HG03432 (cell line): Measurements from ENCODE around the gene ANO2.

Source experiments
- ATAC-seq: cut with Tn5 transposase; IDR thresholded peaks from one replicate; pipeline ENCODE4 v1.9.1; 2021; ENCODE audit warnings: mild to moderate bottlenecking, moderate library complexity; ENCODE audit not compliant: unreplicated experiment

ANO2 gene

DNA sequence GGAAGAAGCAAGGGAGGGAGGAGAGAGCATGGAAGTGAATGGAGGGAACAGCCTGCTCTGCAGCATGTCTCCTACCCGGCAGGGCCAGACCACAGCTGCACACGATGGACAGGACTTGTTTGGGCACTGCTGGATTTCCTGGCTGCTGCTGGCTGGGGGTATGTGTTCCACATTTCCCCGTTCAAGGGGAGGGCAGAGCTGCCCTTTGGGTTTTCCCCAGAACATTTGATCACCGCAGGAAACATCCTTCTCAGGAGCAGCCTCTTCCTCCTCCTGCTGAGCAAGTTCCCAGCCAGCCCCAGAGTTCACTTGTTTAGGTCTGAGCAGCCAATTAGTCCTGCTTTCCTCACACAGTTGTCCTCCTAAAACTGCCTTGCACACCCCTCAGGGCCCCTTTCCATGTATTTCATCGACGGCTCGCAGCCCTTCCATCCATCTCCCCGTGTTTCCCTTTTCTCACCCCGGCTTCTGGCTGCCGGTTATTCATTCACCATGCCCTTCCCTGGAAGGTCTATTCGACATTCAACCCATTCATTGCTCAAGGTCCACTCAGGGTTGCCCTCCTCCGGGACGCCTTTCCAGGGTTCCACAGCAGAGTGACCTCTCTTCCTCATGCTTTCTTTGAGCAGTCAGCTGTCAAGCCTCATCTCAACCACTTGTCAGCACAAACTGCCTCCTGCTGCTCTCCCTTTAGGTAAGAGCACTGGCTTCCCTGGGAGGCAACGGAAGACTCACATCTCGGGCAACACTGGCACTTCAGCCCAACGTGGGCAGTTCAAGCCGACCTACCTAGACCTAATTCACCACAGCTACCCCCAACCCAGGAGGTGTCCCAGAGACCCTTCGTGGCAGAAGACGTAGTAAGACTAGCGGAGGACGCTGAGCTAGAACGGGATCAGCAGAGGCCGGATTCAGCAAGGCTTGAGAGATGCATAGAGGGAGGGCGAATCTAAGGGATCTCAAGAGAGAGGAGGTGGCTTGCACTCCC, 20.1 kb upstream of the ANO2 start:
- ATAC-seq, result no peak

DNA sequence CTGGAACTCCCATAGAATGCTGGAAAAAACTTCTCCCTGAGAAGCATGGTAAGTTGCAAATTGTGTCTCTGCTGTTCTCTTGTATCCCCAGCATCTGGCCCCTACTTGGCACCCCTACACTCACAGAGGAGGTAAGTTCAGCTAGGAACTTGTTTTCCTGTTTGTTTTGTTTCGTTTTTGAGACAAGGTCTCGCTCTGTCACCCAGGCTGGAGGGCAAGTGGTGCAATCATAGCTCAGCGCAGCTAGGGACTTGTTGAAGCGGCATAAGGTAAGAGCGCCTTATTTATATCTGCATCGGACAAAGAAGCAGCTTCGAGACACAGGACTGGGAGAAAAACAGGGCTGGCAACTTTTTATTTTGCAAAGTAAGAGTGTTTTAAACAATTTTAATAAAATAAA, 18.5 kb upstream of the ANO2 start:
- no peak for ATAC-seq

DNA sequence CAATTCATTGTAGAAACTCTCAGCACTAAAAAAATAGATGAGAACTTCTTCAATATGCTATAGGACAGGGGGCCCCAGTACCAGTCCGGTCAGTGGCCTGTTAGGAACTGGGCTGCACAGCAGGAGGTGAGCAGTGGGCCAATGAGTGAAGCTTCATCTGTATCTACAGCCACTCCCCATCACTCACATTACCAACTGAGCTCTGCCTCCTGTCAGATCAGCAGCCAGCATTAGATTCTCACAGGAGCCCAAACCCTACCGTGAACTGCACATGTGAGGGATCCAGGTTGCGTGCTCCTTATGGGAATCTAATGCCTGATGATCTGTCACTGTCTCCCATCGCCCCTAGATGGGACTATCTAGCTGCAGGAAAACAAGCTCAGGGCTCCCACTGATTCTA, 15.7 kb upstream of the ANO2 start:
- ATAC-seq, result no peak

GRCh38 chr12:5956987-5957386, 11.9 kb upstream of the ANO2 start:
- ATAC-seq, result no peak

- ATAC-seq, result no peak
These were observed 9.6 kb upstream of the ANO2 start for GRCh38 chr12:5954661-5955060.

DNA sequence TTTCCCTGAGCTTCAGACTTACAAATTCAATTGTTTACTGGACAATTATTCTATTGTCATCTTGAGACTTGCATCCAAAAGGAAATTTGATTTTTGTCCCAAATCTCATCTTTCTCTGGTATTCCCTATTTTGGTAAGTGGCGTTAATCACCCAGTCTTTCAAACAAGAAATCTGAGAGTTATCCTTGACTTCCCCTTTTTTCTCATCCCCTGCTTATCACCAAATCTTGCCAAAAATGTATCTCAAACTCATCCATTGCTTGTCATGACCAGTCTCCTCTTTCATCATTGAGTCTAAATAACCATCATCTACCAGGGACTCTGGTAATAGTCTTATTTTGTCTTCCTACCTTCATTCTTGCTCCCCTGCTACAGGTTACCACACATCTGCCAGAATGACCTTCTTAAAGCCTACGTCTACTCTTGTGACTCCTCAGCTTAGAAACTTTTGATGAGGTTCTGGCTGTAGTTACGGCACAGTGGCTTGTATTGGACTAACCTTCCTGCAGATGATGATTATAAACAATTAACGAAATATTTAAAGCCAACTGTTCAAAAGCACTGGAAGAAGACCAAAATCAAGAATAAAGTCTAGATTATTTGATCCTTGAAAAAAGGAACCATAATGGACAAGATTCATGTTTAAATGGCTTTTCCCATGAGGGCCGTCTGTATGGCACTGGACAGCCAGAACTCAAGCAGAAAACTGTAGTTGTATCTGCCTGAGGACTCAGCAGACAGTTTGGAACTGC, 9.0 kb upstream of the ANO2 start:
- no peak for ATAC-seq

DNA sequence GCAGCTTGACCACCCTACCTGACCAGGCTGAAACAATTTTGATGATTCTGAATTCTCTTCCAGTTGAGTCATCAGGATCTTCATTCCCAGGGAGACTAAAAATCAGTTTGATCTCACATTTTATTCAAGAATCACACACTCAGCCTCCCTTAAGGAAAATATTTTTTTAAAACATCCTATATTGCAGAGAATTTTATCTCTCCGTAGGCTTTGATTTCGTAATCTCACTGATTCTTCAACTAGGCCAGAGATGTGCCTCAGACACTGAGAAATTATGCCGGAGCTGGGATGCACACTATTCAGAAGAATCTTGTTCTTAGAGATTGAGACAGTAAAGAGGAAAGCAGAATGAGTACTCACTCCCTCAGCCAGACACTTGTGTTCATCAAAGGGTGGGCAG, 7.0 kb upstream of the ANO2 start:
- no peak for ATAC-seq

DNA sequence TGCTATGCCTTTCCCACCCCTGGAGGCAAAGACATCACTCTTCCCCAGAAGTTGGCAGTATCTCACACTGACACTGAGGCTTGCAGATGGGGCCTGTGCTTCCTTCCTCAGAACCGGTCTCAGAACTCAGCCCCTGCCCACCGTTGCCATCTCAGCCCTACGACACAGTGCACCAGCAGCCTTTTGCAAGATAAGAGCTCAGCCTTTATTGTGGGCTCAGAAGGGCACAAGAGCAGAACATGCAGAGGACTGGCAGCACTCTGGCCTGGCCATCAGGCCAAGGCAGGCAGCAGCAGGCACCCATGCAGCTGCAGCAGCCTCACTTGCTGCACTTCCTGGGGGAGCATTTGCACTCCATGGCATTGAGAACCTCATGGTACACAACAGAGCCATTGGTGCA, 3.6 kb upstream of the ANO2 start:
- ATAC-seq, result no peak

GRCh38 chr12:5947006-5947405, 1.9 kb upstream of the ANO2 start:
- ATAC-seq, result no peak

DNA sequence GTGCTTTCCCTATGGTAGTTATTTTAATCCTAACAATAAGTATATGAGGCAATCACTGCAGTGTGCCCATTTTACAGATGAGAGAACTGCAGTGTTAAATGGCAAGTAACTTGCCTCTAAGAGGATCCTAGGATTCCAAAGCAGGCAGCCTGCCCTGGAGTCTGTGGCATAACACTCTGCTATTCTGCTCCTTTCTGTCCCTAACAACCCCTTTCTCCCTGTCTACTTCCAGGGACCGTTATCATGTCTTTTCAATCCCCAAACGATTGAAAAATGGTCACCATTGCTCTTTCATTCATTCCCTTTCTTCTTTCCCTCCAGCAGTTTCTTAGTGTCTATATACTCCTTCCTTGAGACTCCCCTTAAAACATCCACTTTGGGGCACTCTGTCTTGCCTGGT, 1.3 kb upstream of the ANO2 start:
- ATAC-seq, result no peak

DNA sequence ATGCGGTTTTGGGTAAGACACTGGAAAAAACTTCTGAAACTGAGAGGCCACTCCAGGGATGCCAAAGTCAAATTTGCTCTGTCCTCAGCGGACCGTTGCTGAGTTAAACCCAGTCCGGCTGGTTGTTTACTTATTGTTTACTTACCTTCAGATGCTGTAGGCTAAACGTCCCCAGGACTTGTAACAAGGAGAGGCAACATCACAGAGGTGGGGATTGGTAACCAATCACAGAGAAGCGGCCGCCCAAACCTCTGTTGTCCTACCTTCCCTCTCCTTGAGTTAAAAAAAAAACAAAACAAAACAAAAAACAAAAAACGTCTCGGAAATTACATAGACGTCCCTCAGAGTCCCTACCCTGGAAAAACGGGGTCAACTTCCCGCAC, 380 bp downstream of the ANO2 start:
- ATAC-seq, result no peak

DNA sequence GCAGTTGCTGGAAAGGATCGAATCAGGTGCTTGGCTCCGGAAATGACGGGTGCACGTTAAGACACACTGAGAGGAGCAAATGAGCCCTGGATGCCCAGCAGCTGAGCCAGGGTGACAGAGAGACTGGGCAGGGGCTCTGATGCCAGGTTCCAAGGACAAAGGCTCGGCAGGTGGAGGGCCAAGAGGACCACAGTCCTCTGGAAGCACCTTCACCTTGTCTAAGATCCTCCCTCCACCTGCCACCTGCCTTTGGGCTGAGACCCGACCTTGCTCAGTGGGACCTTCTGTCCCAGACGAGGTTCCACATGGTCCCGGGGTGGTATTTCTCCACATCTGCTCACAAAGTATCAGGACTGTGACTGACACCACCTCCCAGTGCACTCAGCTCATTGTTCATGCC, 1.0 kb downstream of the ANO2 start:
- no peak for ATAC-seq

- ATAC-seq, result no peak
These were observed 3.2 kb downstream of the ANO2 start for GRCh38 chr12:5941907-5942306.

DNA sequence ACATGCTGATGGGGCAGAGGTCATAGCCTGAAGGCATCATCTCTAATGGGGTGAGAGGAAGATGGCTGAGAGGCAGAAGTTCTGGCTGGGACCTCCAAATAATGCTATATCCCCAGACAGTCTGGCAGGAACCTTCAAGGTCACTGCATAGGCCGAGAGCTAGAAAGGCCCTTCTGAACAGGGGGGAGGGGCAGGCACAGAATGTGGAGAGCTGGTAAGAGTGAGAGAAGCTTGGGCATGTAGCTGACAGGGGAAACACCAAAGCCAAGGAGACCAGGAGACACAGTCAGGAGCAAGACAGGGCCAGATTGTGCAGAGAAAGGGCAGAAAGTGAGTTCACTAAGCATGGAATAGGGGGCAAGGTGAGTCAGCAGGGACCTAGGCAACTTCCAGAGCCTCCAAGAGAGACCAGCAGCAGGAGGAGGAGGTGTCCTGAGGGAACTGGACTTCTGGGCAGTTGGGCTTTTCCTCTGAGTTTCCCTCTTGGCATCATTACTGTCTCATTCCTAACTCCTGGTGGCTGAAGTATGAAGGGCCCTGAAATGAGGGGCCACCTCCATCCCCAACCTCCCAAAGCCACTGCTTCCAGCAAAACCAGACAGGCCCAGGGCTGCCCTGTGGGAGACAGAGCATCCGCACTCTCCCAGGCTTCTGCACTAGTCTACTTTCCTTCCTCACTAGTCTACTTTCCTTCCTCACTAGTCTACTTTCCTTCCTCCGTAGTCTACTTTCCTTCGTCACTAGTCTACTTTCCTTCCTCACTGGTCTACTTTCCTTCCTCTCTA, 17.1 kb downstream of the ANO2 start:
- no peak for ATAC-seq

DNA sequence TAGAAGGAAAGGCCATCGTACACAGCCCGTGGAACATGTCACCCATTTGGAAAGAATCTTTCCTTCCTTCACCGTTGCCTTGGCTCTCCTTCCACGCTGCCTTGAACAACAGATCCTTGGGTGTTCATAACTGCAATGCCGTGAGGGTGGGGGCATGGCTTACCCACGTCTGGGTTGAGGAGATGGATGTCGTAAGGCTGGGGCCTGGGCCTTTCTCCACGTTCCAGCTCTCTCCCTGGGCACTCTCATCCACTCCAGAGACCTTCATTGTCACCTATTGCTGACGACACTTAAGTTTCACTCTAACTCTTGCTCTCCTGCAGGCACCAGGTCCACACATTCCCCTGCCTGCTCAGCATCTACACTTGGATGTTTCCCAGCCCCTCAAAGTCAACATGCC, 19.4 kb downstream of the ANO2 start:
- no peak for ATAC-seq

DNA sequence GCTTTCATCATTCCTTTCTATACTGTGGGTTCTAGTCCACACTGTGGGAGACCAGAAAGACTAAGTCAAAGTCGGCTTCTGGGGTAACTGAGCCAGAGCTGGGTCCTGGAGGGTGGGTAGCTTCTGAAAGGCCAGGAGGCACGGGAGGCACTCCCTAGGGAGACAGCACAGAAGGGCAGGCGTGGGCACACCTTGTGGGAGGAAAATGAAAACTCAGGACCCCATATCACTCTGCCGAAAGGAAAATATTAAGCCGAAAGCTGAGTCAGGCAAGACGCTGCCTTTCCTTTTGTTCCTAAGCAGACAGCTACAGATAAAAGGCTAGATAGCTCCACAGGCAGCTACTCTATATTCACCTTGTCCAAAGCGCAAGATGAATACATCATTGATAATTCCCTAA, 20.7 kb downstream of the ANO2 start:
- no peak for ATAC-seq

DNA sequence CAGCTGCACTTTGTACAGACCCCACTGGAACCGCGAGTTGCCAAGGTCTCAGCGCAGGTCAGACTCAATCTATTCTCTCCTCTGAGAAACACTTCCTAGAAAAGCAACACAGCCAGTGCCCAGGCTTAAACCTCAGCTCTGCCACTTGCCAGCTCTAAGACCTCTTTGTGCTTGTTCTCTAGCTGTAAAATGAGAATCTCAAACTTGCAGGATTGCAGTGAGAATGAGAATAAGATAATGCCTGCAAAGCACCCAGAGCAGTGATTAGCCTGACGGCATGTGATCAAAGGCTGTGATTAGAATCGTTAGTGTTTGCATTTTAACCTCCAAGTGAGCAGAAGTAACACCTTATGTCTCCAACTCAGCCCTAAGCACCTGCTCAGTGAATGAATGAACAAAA, 21.3 kb downstream of the ANO2 start:
- ATAC-seq, result no peak

- ATAC-seq, result no peak
These were observed 21.9 kb downstream of the ANO2 start for GRCh38 chr12:5923043-5923605.

GRCh38 chr12:5921966-5922899, 22.8 kb downstream of the ANO2 start:
- ATAC-seq, result no peak
